CD14-positive monocyte (primary cell): ENCODE measurements around the gene IGF2BP3. TPM values are rescaled to one million over a fixed set of nuclear protein-coding genes. Genes with fewer than 3 reads are reported as not detected.
"Not testable (repeated sequence)": the region's sequence is repeated elsewhere in the genome, so short reads cannot be mapped to it uniquely, and the experiment has no call there.

Source experiments
- DNase-seq, 3 donors: peaks; one replicate each; pipeline ENCODE4 v3.0.0-alpha.2; 2011 to 2022
- H2AFZ ChIP-seq: 2 replicates; pipeline ENCODE4 v1.6.0; 2012; ENCODE audit warnings: mild to moderate bottlenecking, low read depth, low read length, inconsistent platforms; ENCODE audit not compliant: insufficient read depth, poor library complexity, severe bottlenecking
- H3K27ac ChIP-seq, 2 donors: 1 replicate in 1 of 2; 2 replicates in 1 of 2; pipeline ENCODE4 v1.5.1; 2012 to 2013; ENCODE audit warnings: low read length in 2 of 2, control low read depth in 1 of 2, inconsistent platforms in 1 of 2, low read depth in 1 of 2, mild to moderate bottlenecking in 1 of 2
- H3K27me3 ChIP-seq, 2 donors: one replicate each; pipeline versions ENCODE4 v1.6.0 to v1.6.1; 2011 to 2013; ENCODE audit warnings: low read length in 2 of 2; ENCODE audit not compliant: control insufficient read depth in 2 of 2, insufficient read depth in 2 of 2
- H3K36me3 ChIP-seq, 2 donors: replicated peaks in 1 of 2; 1 replicate in 1 of 2; 2 replicates in 1 of 2; pipeline versions ENCODE4 v1.5.1 to v1.6.1; 2012 to 2013; ENCODE audit warnings: low read length in 2 of 2, control low read depth in 1 of 2, inconsistent platforms in 1 of 2, mild to moderate bottlenecking in 1 of 2; ENCODE audit not compliant: insufficient read depth in 2 of 2, control insufficient read depth in 1 of 2
- H3K4me1 ChIP-seq, 2 donors: 1 replicate in 1 of 2; 2 replicates in 1 of 2; pipeline versions ENCODE4 v1.5.1 to v1.6.1; 2012 to 2013; ENCODE audit warnings: low read length in 2 of 2, control low read depth in 1 of 2, inconsistent platforms in 1 of 2, mild to moderate bottlenecking in 1 of 2, moderate library complexity in 1 of 2; ENCODE audit not compliant: insufficient read depth in 2 of 2, control insufficient read depth in 1 of 2
- H3K4me2 ChIP-seq: replicated peaks from 2 replicates; pipeline ENCODE3; 2012; ENCODE audit warnings: low read length, moderate library complexity, mild to moderate bottlenecking; ENCODE audit not compliant: poor library complexity, severe bottlenecking; ENCODE audit errors: extremely low read depth
- H3K4me3 ChIP-seq, 3 experiments: fragments of 200-600 bp in 1 of 3; sonication (generic) in 1 of 3; replicated peaks in 1 of 3; 1 replicate in 2 of 3; 2 replicates in 1 of 3; pipeline ENCODE4 v1.5.1; 2011 to 2013; ENCODE audit warnings: low read length in 3 of 3, mild to moderate bottlenecking in 3 of 3, control low read depth in 2 of 3, low read depth in 2 of 3, inconsistent platforms in 1 of 3, moderate library complexity in 1 of 3
- H3K79me2 ChIP-seq: 2 replicates; pipeline ENCODE4 v1.6.0; 2012; ENCODE audit warnings: mild to moderate bottlenecking, control low read depth, inconsistent platforms, low read length, moderate library complexity; ENCODE audit not compliant: insufficient read depth
- H3K9ac ChIP-seq: 2 replicates; pipeline ENCODE4 v1.6.0; 2017; ENCODE audit warnings: low read length, mild to moderate bottlenecking; ENCODE audit not compliant: insufficient read depth, poor library complexity, severe bottlenecking
- H3K9me3 ChIP-seq, 2 donors: replicated peaks in 1 of 2; 1 replicate in 1 of 2; 2 replicates in 1 of 2; pipeline versions ENCODE4 v1.5.1 to v1.6.1; 2012 to 2013; ENCODE audit warnings: low read length in 2 of 2, control low read depth in 1 of 2; ENCODE audit not compliant: control insufficient read depth in 1 of 2, insufficient read depth in 1 of 2
- H4K20me1 ChIP-seq: 2 replicates; pipeline ENCODE4 v1.6.0; 2012; ENCODE audit warnings: mild to moderate bottlenecking, low read length, control low read depth, moderate library complexity; ENCODE audit not compliant: insufficient read depth
- H3K27ac Mint-ChIP-seq, 7 donors: one replicate each; pipeline ENCODE4 v1.8.0; 2020; ENCODE audit warnings: mild to moderate bottlenecking in 7 of 7, mixed read lengths in 7 of 7, moderate library complexity in 6 of 7, inconsistent platforms in 2 of 7
- H3K27me3 Mint-ChIP-seq, 3 donors: one replicate each; pipeline ENCODE4 v1.8.0; 2021 to 2022; ENCODE audit warnings: low read depth in 3 of 3, mild to moderate bottlenecking in 3 of 3, mixed read lengths in 3 of 3, moderate library complexity in 3 of 3, inconsistent platforms in 1 of 3
- H3K36me3 Mint-ChIP-seq, 2 donors: one replicate each; pipeline ENCODE4 v1.8.0; 2020; ENCODE audit warnings: mixed read lengths in 2 of 2, inconsistent platforms in 1 of 2, mild to moderate bottlenecking in 1 of 2
- H3K4me1 Mint-ChIP-seq: one replicate; pipeline ENCODE4 v1.8.0; 2020; ENCODE audit warnings: mild to moderate bottlenecking, mixed read lengths
- H3K4me3 Mint-ChIP-seq, 2 donors: one replicate each; pipeline ENCODE4 v1.8.0; 2020; ENCODE audit warnings: mild to moderate bottlenecking in 2 of 2, mixed read lengths in 2 of 2, moderate library complexity in 1 of 2
- H3K9me3 Mint-ChIP-seq, 7 donors: one replicate each; pipeline ENCODE4 v1.8.0; 2020 to 2022; ENCODE audit warnings: mixed read lengths in 7 of 7, mild to moderate bottlenecking in 6 of 7, moderate library complexity in 6 of 7, inconsistent platforms in 2 of 7
- CTCF ChIP-seq: fragments of 200-600 bp; IDR thresholded peaks from one replicate; pipeline ENCODE4 v1.8.0; 2022; ENCODE audit warnings: antibody characterized with exemption, mild to moderate bottlenecking
- WGBS: methylation state at CpG from one replicate; pipeline ENCODE4 v1.1.5; 2013; ENCODE audit warnings: missing lambda C conversion rate; ENCODE audit not compliant: insufficient coverage; 5-methylcytosine and 5-hydroxymethylcytosine counted together
- intact Hi-C, 2 donors: fragments of 100-400 bp; cut with micrococcal nuclease; formaldehyde crosslinking; loops; one replicate each; pipeline versions ENCODE4 v1.15.0 to v1.15.1; 2023
- polyA plus RNA-seq, 3 donors: library from polyadenylated mRNA; depleted of rRNA in 1 of 3; unstranded in 2 of 3; stranded (reverse) in 1 of 3; fragments of 300-500 nt in 2 of 3; fragments of >200 nt in 1 of 3; fragmentation: Illumina TruSeq in 2 of 3; gene quantifications; 1 replicate in 2 of 3; 2 replicates in 1 of 3; pipeline ENCODE4 v1.2.3, GENCODE V29; 2012 to 2021

The IGF2BP3 gene
- polyA plus RNA-seq, 3 donors, result 0.60 to 5.3 (median 3.2) TPM

GRCh38 chr7:23331132-23331531, 139.2 kb downstream of the IGF2BP3 start:
- peaks cover 5% of the 10 kb centered on the region for H3K4me1 Mint-ChIP-seq
- intact Hi-C loops, result no loop called here
- no peak overlapping the region for H3K4me3 Mint-ChIP-seq

GRCh38 chr7:23315366-23315765, 154.9 kb downstream of the IGF2BP3 start:
- no peak for TF ChIP-seq CTCF
- 66% methylated on average over 6 of the region's 7 CpGs for WGBS
- H3K4me3 Mint-ChIP-seq, result no peak overlapping the region
- no peaks in the 10 kb centered on the region for H4K20me1 ChIP-seq
- no peaks in the 10 kb centered on the region for H3K4me1 Mint-ChIP-seq
- no peak overlapping the region for H3K9ac ChIP-seq
- no peak overlapping the region for H3K4me3 ChIP-seq
- H3K27me3 ChIP-seq, result no peaks in the 10 kb centered on the region
- intact Hi-C loops, result no loop called here
- H3K27me3 Mint-ChIP-seq, result peaks cover 0 to 3% (median 0%) of the 10 kb centered on the region in 3 donors
- H3K27ac Mint-ChIP-seq, result no peak overlapping the region
- H3K36me3 ChIP-seq, result peaks cover 0 to 10% of the 10 kb centered on the region in 2 donors
- H3K9me3 ChIP-seq, result no peaks in the 10 kb centered on the region
- H3K4me2 ChIP-seq, result no peak overlapping the region
- no peak overlapping the region for H3K27ac ChIP-seq
- peaks cover 12% of the 10 kb centered on the region in 2 donors for H3K36me3 Mint-ChIP-seq
- H2AFZ ChIP-seq, result no peak overlapping the region
- no peaks in the 10 kb centered on the region for H3K4me1 ChIP-seq
- H3K9me3 Mint-ChIP-seq, result peaks cover 0 to 7% (median 0%) of the 10 kb centered on the region in 7 donors
- no peak for DNase-seq
- H3K79me2 ChIP-seq, result no peaks in the 10 kb centered on the region

More at GRCh38 chr7:23331132-23331531, 139.2 kb downstream of the IGF2BP3 start:
- H3K4me1 ChIP-seq, result no peaks in the 10 kb centered on the region
- peaks cover 0 to 6% (median under 1%) of the 10 kb centered on the region in 7 donors for H3K9me3 Mint-ChIP-seq
- H3K36me3 Mint-ChIP-seq, result no peaks in the 10 kb centered on the region
- no peak overlapping the region for H3K4me2 ChIP-seq
- H3K27me3 Mint-ChIP-seq, result peaks cover 0 to 1% (median 0%) of the 10 kb centered on the region in 3 donors
- WGBS, result no CpG with 5 or more reads among the region's 1 CpG
- no peak for DNase-seq
- no peak for TF ChIP-seq CTCF
- H3K9ac ChIP-seq, result no peak overlapping the region
- H2AFZ ChIP-seq, result no peak overlapping the region
- no peaks in the 10 kb centered on the region for H3K27me3 ChIP-seq
- H3K27ac ChIP-seq, result no peak overlapping the region
- H3K4me3 ChIP-seq, result no peak overlapping the region
- no peaks in the 10 kb centered on the region for H3K79me2 ChIP-seq
- H3K9me3 ChIP-seq, result no peaks in the 10 kb centered on the region
- H4K20me1 ChIP-seq, result no peaks in the 10 kb centered on the region
- H3K36me3 ChIP-seq, result no peaks in the 10 kb centered on the region
- H3K27ac Mint-ChIP-seq, result no peak overlapping the region

GRCh38 chr7:23312141-23312540, 158.2 kb downstream of the IGF2BP3 start:
- H3K36me3 Mint-ChIP-seq, result peaks cover 43 to 44% of the 10 kb centered on the region in 2 donors
- H4K20me1 ChIP-seq, H3K27me3 ChIP-seq, H2AFZ ChIP-seq, H3K9me3 ChIP-seq, H3K4me1 ChIP-seq, H3K4me1 Mint-ChIP-seq, intact Hi-C loops, H3K9me3 Mint-ChIP-seq, H3K4me3 Mint-ChIP-seq, H3K79me2 ChIP-seq, H3K27ac ChIP-seq, H3K4me3 ChIP-seq, H3K27ac Mint-ChIP-seq, H3K9ac ChIP-seq, H3K4me2 ChIP-seq, DNase-seq, H3K27me3 Mint-ChIP-seq: not testable (repeated sequence)
- H3K36me3 ChIP-seq, result peaks cover 24 to 42% of the 10 kb centered on the region in 2 donors
- WGBS, result 7% methylated on average over 2 of the region's 2 CpGs
